Erythroblast (primary cell): ENCODE data around the gene L3MBTL4.

Source experiments
- GATA1 ChIP-seq: IDR thresholded peaks from 2 replicates; pipeline ENCODE4 v1.6.1; 2011; ENCODE audit warnings: low read depth, mild to moderate bottlenecking, control low read depth, low read length, moderate library complexity
- POLR2A ChIP-seq: IDR thresholded peaks from 2 replicates; pipeline ENCODE4 v1.6.1; 2011; ENCODE audit warnings: mild to moderate bottlenecking, low read length

DNA sequence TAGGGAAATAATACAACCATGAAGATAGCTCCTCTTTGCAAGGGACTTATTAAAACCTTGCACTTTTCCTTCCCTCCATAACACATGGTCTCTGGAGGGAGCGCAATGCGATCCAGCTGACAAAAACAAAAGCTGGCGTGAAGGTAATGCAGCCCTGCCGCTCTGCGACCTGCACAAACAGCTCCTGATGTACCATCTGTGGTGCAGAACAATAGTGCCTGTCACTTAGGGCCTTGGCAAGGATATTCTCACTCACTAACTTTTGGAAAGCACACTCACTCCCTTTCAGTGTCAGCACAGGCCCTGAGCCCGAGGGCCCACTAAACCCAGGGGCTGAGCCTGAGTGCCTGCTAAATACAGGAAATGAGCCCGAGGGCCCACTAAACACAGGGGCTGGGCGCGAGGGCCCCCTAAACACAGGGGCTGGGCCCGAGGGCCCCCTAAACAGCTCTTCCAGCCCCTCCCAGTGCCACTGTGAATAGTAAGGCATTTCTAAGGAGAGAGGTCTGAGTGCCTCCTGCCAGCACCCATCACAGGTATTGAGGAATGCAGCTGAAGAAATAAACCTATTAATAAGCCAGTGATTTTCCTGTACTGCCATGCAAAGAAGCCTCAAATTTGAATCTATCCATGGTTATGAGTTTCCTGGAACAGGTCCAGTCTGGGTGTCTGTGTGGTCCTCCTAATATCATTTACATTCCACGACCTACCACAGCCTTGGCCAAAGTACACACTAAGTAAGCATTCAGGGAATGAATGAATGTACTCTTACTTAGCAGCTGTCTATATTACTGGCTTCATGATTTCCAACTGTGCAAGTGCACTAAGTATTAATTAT is 9.3 kb downstream of the L3MBTL4 start:
- TF ChIP-seq GATA1, result no peak
- TF ChIP-seq POLR2A, result no peak
